GM12891 (cell line): ENCODE measurements around the gene NAT8L.

Source experiments
- POLR2A ChIP-seq: IDR thresholded peaks from 2 replicates; pipeline ENCODE4 v1.6.1; 2011; ENCODE audit warnings: low read depth, low read length, control low read depth
- POLR2AphosphoS5 ChIP-seq: IDR thresholded peaks from 2 replicates; pipeline ENCODE4 v1.6.1; 2011; ENCODE audit warnings: low read depth, low read length, control low read depth
- TAF1 ChIP-seq: IDR thresholded peaks from 2 replicates; pipeline ENCODE4 v1.6.1; 2011; ENCODE audit warnings: low read depth, low read length, control low read depth

DNA sequence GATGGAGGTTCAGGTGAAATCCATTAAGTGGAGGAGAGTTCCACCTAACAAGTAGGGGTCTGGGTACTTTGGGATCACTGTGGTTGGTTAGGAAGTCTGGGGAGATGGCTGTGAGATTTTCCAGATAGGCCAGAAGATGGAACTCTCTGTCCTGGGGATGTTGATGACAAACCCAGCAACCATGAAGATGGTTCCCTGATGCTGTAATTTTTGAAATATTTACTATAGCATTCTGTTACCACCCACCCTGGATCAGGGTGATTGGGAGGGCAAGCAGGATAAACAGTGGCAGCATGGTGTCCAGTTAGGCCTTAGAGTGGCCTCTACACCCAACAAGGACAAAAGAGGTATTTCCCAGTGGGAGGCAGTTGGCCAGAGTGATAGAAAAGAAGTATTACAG, 34.4 kb upstream of the NAT8L start:
- TF ChIP-seq POLR2A (no peak), POLR2AphosphoS5 (no peak), TAF1 (no peak)
